HepG2 (cell line): ENCODE results near the gene MAGI1. TPM values are rescaled to one million over a fixed set of nuclear protein-coding genes. Genes with fewer than 3 reads are reported as not detected.

Experiments
- ATAC-seq: fragments of 200-7000 bp; cut with Tn5 transposase; 3 replicates; pipeline ENCODE4 v1.9.1; 2020; ENCODE audit warnings: mild to moderate bottlenecking, moderate library complexity
- BruUV-seq: library from RNA; stranded (reverse); fragments of 400-500 nt; replicated peaks from 2 replicates; lab custom pipeline; 2021; lab: Mats Ljungman, UMichigan
- CTCF ChIA-PET: fragments of 300-600 bp; formaldehyde crosslinking; extraction: SDS; loops from one replicate; lab custom pipeline; 2021; ENCODE audit warnings: low total read pairs, inconsistent platforms, low intra/inter-chr PET ratio; lab: Yijun Ruan, JAX
- POLR2A ChIA-PET: fragments of 350-600 bp; sonication (Branson Sonifier 250); formaldehyde crosslinking; loops from one replicate; lab custom pipeline; 2020; ENCODE audit warnings: antibody characterized with exemption, inconsistent platforms; lab: Yijun Ruan, JAX
- DNase-seq: peaks from one replicate; pipeline ENCODE4 v3.0.0-alpha.2; 2015; ENCODE audit warnings: low spot score
- FAIRE-seq: peaks from 3 replicates; lab custom pipeline; 2011; peaks lifted over from hg19 to GRCh38; lab: Jason Lieb, UNC
- H2AFZ ChIP-seq: one replicate; pipeline ENCODE4 v1.6.1; 2011; ENCODE audit warnings: low read length, inconsistent platforms
- H3K27ac ChIP-seq: fragments of 300-600 bp; 3 replicates; pipeline ENCODE4 v1.8.0; 2011; ENCODE audit warnings: mixed run types, mild to moderate bottlenecking, mixed read lengths, low read length, inconsistent platforms; ENCODE audit not compliant: insufficient read depth; ENCODE audit errors: extremely low read length
- H3K27me3 ChIP-seq, 2 experiments: fragments of 200-600 bp in 1 of 2; 2 replicates in 1 of 2; 3 replicates in 1 of 2; pipeline versions ENCODE4 v1.6.0 to v1.8.0; 2011; ENCODE audit warnings: low read length in 2 of 2, mild to moderate bottlenecking in 2 of 2, moderate library complexity in 2 of 2, inconsistent platforms in 1 of 2; ENCODE audit not compliant: insufficient read depth in 2 of 2, control insufficient read depth in 1 of 2
- H3K36me3 ChIP-seq, 2 experiments: fragments of 200-600 bp in 1 of 2; replicated peaks in 1 of 2; 2 replicates in 1 of 2; 3 replicates in 1 of 2; pipeline versions ENCODE4 v1.5.1 to v1.8.0; 2011; ENCODE audit warnings: low read length in 2 of 2, inconsistent platforms in 1 of 2; ENCODE audit not compliant: insufficient read depth in 2 of 2, control insufficient read depth in 1 of 2
- H3K4me1 ChIP-seq: 2 replicates; pipeline ENCODE4 v1.5.1; 2012; ENCODE audit warnings: low read length, inconsistent platforms; ENCODE audit not compliant: insufficient read depth
- H3K4me2 ChIP-seq: 2 replicates; pipeline ENCODE4 v1.6.0; 2011; ENCODE audit warnings: low read depth, low read length, inconsistent platforms
- H3K4me3 ChIP-seq, 3 experiments: fragments of 200-600 bp in 1 of 3; sonication (generic), shearing (Covaris generic) in 1 of 3; replicated peaks in 1 of 3; 2 replicates each; pipeline ENCODE4 v1.5.1; 2011 to 2016; ENCODE audit warnings: low read length in 3 of 3, inconsistent platforms in 2 of 3, low read depth in 2 of 3, mild to moderate bottlenecking in 2 of 3, control low read depth in 1 of 3, mixed read lengths in 1 of 3; ENCODE audit not compliant: insufficient read depth in 1 of 3
- H3K79me2 ChIP-seq: one replicate; pipeline ENCODE4 v1.6.1; 2011; ENCODE audit warnings: low read length, inconsistent platforms; ENCODE audit not compliant: insufficient read depth
- H3K9ac ChIP-seq: 2 replicates; pipeline ENCODE4 v1.6.0; 2011; ENCODE audit warnings: mild to moderate bottlenecking, low read depth, low read length, inconsistent platforms; ENCODE audit not compliant: insufficient read depth
- H3K9me3 ChIP-seq: 2 replicates; pipeline ENCODE4 v1.5.1; 2012; ENCODE audit warnings: mild to moderate bottlenecking, low read length
- H4K20me1 ChIP-seq: 2 replicates; pipeline ENCODE4 v1.6.0; 2011; ENCODE audit warnings: inconsistent platforms, mild to moderate bottlenecking, low read length, moderate library complexity; ENCODE audit not compliant: insufficient read depth
- CHD2 ChIP-seq: IDR thresholded peaks from 2 replicates; pipeline ENCODE4 v1.6.1; 2011; ENCODE audit warnings: low read depth, low read length, improper control_type of control experiment
- ELK4 ChIP-seq: sonication (generic); formaldehyde crosslinking; IDR thresholded peaks from 2 replicates; pipeline ENCODE4 v1.9.0; 2021; ENCODE audit warnings: missing genetic modification reagents, borderline replicate concordance
- HIC2 ChIP-seq: sonication (generic); formaldehyde crosslinking; IDR thresholded peaks from 2 replicates; pipeline ENCODE4 v1.9.0; 2022; ENCODE audit warnings: low read depth, missing genetic modification reagents
- KDM2A ChIP-seq: sonication (generic); formaldehyde crosslinking; IDR thresholded peaks from 2 replicates; pipeline ENCODE4 v1.4.0; 2020; ENCODE audit warnings: low read depth, missing genetic modification reagents, borderline replicate concordance
- RCOR2 ChIP-seq: IDR thresholded peaks from 2 replicates; pipeline ENCODE4 v1.6.1; 2016; ENCODE audit warnings: missing biosample characterization, missing genetic modification reagents
- TOPORS ChIP-seq: sonication (generic); formaldehyde crosslinking; IDR thresholded peaks from 2 replicates; pipeline ENCODE4 v1.8.0; 2023; ENCODE audit warnings: mild to moderate bottlenecking, missing genetic modification reagents
- ZBTB34 ChIP-seq: sonication (generic); formaldehyde crosslinking; IDR thresholded peaks from 2 replicates; pipeline ENCODE4 v1.8.0; 2022; ENCODE audit warnings: mild to moderate bottlenecking, missing genetic modification reagents
- ZMAT3 ChIP-seq: sonication (generic); formaldehyde crosslinking; conservative IDR thresholded peaks from 2 replicates; pipeline ENCODE4 v1.7.0; 2021; ENCODE audit warnings: missing genetic modification reagents
- ZNF292 ChIP-seq: sonication (generic); formaldehyde crosslinking; IDR thresholded peaks from 2 replicates; pipeline ENCODE4 v1.8.1; 2022; ENCODE audit warnings: mild to moderate bottlenecking, low read depth, missing genetic modification reagents, borderline replicate concordance
- WGBS: methylation state at CpG from one replicate; pipeline ENCODE4 v1.1.6; 2017; ENCODE audit warnings: low lambda C conversion rate; 5-methylcytosine and 5-hydroxymethylcytosine counted together
- in situ Hi-C: cut with HindIII; loops from 2 replicates; pipeline ENCODE4 v1.10.0; 2017; ENCODE audit warnings: low pct_unique_long_range_greater_than_20kb; ENCODE audit not compliant: extremely low pct_ligation_motif_present
- intact Hi-C: fragments of 100-400 bp; cut with micrococcal nuclease; formaldehyde crosslinking; loops from one replicate; pipeline ENCODE4 v1.10.0; 2022; ENCODE audit not compliant: unreplicated experiment
- polyA plus RNA-seq, 8 experiments: library from polyadenylated mRNA; depleted of rRNA in 3 of 8; stranded (reverse) in 7 of 8; unstranded in 1 of 8; fragments of >200 nt; fragmentation: Illumina TruSeq in 4 of 8; extraction: Trizol in 4 of 8; gene quantifications; 2 replicates each; pipeline versions ENCODE4 v1.2.1 to v1.2.3, GENCODE V29; 2011 to 2016; ENCODE audit warnings: low read depth in 4 of 8, missing spikeins in 1 of 8, mixed read lengths in 1 of 8; ENCODE audit not compliant: insufficient read depth in 1 of 8
- total RNA-seq, 5 experiments: library from RNA; depleted of rRNA; stranded (reverse); fragments of >200 nt; fragmentation: Illumina TruSeq; extraction: Trizol; gene quantifications; 2 replicates each; pipeline ENCODE4 v1.2.3, GENCODE V29; 2016; ENCODE audit warnings: low read depth in 1 of 5

Gene MAGI1
- total and polyA plus RNA-seq, 2 of the 13 experiments (the other 11 are each of a cell fraction or from before 2014, with no cell fraction given) = 22.2 to 26.0 TPM

GRCh38 chr3:65996589-65996988, 42.1 kb downstream of the MAGI1 start:
- Histone ChIP-seq H4K20me1 (peaks cover 34% of the 10 kb centered on the region; the same call in 1 of the 2 replicates), H3K9ac (no peak overlapping the region), H3K4me1 (peaks cover 42% of the 10 kb centered on the region), H3K27ac (no peak overlapping the region), H3K9me3 (no peaks in the 10 kb centered on the region), H3K79me2 (peaks cover 88% of the 10 kb centered on the region), H2AFZ (no peak overlapping the region), H3K4me3 (no peak overlapping the region), H3K27me3 (no peaks in the 10 kb centered on the region), H3K4me2 (no peak overlapping the region), H3K36me3 (peaks cover 2 to 5% of the 10 kb centered on the region in 2 experiments; a peak in 1 of 5 replicates)
- CTCF ChIA-PET = no interaction called here
- in situ Hi-C loops (no loop called here), intact Hi-C loops (no loop called here)
- DNase-seq = no peak
- WGBS = 93% methylated on average over 11 of the region's 11 CpGs
- POLR2A ChIA-PET = no interaction called here
- TF ChIP-seq ZBTB34 (CRISPR knock-in tag) = no peak
- no peak for TF ChIP-seq ELK4 (CRISPR knock-in tag)
- no peak for FAIRE-seq
- BruUV-seq = no TSS peak
- no peak for ATAC-seq

GRCh38 chr3:65995515-65995914, 43.2 kb downstream of the MAGI1 start:
- FAIRE-seq = no peak
- ChIA-PET CTCF (no interaction called here), POLR2A (no interaction called here)
- H3K27ac ChIP-seq = no peak overlapping the region
- H3K79me2 ChIP-seq = peaks cover 89% of the 10 kb centered on the region
- no peaks in the 10 kb centered on the region for H3K9me3 ChIP-seq
- H2AFZ ChIP-seq = no peak overlapping the region
- peaks cover 31% of the 10 kb centered on the region for H3K4me1 ChIP-seq
- no peak for TF ChIP-seq ZMAT3 (CRISPR knock-in tag)
- no peak for TF ChIP-seq RCOR2 (CRISPR knock-in tag)
- TF ChIP-seq HIC2 (CRISPR knock-in tag) = no peak
- no peak for TF ChIP-seq TOPORS (CRISPR knock-in tag)
- no peak for TF ChIP-seq CHD2
- no peak for TF ChIP-seq ZNF292 (CRISPR knock-in tag)
- TF ChIP-seq KDM2A (CRISPR knock-in tag) = no peak
- DNase-seq = no peak
- no peak overlapping the region for H3K4me3 ChIP-seq
- H3K27me3 ChIP-seq = no peaks in the 10 kb centered on the region
- H4K20me1 ChIP-seq = 0 out of 2 replicates have a peak, but pooled peaks cover 26% of the 10 kb centered on the region
- 100% methylated on average over 6 of the region's 6 CpGs for WGBS
- intact Hi-C loops (no loop called here), in situ Hi-C loops (no loop called here)
- ATAC-seq = no peak
- no TSS peak for BruUV-seq
- no peak overlapping the region for H3K4me2 ChIP-seq
- H3K36me3 ChIP-seq = peaks cover 2 to 5% of the 10 kb centered on the region in 2 experiments; a peak in 1 of 5 replicates
- no peak overlapping the region for H3K9ac ChIP-seq
